GM12873 (cell line): ENCODE data around the gene SPNS2.

ENCODE experiments used
- TF ChIP-seq, protein P1 (sequence below): IDR thresholded peaks from 2 replicates; pipeline ENCODE4 v1.5.1; 2012; ENCODE audit warnings: low read depth, mild to moderate bottlenecking, moderate library complexity, low read length, control low read depth; ENCODE audit not compliant: insufficient read depth; ENCODE audit errors: missing control alignments

The SPNS2 gene

DNA sequence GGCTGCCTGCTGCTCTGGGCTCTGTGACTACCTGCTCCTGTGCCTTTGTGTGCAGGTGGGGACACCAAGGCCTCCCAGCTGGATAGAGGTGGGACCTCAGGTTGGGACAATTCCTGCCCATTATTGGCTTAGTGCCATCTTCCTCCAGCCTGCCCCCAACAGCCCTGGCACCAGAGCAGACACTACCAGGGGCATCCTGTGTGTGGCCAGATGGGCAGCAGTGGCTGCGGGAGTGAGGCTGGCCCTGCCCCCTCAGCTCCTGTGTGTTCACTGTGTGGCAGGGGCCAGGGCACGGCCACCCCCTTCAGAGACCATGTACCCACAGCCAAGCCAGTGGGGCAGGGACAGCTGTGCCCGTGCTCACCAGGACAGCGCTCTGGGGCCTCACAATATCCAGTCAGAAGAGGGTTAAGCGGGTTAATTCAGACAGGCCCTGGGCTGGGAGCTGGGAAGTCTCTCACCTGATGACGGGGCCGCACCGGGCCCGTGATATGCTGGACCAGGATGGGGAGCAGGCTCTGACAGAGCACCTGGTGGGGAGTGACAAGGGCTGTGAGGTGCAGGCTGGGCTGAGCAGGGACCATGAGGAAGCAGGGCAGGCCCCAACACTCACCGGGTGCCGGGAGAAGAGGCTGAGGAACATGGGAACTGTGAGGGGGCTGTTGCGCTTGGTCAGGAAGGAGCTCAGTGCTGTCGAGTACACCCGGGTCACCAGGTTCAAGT is 43.5 kb downstream of the SPNS2 start:
- TF ChIP-seq, protein P1, sequence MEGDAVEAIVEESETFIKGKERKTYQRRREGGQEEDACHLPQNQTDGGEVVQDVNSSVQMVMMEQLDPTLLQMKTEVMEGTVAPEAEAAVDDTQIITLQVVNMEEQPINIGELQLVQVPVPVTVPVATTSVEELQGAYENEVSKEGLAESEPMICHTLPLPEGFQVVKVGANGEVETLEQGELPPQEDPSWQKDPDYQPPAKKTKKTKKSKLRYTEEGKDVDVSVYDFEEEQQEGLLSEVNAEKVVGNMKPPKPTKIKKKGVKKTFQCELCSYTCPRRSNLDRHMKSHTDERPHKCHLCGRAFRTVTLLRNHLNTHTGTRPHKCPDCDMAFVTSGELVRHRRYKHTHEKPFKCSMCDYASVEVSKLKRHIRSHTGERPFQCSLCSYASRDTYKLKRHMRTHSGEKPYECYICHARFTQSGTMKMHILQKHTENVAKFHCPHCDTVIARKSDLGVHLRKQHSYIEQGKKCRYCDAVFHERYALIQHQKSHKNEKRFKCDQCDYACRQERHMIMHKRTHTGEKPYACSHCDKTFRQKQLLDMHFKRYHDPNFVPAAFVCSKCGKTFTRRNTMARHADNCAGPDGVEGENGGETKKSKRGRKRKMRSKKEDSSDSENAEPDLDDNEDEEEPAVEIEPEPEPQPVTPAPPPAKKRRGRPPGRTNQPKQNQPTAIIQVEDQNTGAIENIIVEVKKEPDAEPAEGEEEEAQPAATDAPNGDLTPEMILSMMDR, result no peak

DNA sequence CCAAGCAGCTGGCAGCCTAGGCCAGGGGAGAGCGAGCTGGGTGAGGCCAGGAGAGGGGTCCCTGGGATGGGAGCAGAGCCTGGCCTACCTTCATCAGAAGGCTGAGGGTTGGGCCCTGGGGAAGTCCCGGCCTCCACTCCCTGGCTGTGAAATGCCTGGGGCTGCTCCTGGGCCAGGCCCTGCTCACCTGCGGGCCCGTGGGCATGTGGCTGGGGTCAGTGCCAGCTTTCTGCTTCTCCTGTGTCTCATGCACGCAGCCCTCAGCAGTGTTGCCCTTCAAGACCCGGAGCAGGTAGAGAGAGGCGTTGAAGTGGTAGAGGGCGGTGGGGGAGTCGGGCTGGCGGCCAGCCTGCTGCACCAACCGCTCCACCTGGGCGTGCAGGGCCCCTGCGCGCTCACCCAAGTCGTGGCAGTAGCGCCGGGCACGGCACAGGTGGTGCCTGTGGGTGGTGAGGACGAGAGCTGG is 44.1 kb downstream of the SPNS2 start:
- TF ChIP-seq, protein P1, result no peak

DNA sequence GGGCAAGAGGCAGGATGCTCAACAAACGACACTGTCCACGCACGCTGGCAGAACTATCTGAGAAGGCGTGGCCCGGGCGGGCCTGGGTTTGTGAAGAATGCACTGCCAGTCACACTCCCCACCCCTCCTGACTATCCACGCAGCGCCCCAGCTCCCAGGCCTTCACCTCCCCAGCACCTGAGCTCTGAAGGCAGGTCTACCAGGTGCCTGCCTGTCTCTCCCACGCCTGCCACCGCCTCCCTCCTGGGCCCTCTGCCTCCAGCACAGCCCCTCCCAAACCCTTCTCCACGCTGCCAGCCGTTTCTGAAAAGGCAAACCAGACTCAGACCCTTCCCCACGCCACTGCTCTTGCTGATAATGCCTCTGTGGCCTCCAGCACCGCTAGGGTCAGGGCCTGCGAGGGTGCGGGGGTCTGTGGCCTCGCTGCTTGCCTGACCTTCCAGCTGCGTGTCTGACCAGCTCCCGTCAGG is 44.9 kb downstream of the SPNS2 start:
- TF ChIP-seq, protein P1, result no peak

DNA sequence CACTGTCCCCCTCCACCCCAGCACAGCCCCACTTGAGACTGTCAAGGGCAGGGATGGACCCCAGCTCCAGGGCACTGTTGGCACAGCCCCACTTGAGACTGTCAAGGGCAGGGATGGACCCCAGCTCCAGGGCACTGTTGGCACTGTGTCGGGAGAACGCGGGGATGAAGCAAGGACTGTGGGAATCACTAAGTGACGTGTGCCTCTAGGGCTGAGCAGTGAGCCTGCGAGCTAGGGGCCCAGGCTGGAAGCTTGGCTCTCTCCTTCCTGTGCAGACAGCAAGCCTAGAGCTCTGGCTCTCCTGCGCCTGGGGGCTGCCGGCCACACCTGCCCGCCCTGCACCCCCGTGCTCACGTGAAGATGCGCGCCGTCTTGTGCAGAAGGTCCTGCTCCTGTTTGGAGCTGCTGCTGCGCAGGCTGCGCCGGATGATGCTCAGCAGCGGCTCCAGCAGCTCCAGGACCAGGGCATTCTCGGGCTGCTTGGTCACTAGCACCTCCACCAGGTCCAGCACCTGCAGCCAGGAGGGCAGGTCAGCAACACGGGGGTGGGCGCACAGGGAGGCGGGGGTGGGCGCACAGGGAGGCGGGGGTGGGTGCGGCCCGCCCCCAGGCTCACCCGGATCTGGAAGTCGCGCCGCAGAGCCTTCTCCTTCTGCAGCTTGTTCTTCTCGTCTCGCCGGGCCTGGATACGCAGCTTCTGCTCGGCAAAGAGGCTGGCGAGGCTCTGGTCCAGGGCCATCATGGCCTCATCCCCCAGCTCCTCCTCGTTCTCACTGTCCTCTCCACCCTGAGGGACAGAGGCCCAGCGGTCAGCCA is 45.7 kb downstream of the SPNS2 start:
- TF ChIP-seq, protein P1, result no peak

DNA sequence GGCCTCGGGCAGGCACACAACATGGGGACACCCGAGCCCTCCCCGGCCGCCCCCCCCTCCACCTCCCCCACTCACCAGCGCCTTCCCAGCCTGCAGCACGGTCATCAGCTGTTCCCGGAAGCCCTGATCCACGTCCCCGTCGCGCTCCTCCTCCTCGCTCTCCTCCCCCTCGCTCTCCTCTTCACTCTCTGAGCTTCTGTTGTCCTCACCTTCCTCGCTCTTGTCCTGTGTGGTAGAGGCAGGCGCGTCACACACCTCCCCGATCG is 46.2 kb downstream of the SPNS2 start:
- TF ChIP-seq, protein P1, result no peak

DNA sequence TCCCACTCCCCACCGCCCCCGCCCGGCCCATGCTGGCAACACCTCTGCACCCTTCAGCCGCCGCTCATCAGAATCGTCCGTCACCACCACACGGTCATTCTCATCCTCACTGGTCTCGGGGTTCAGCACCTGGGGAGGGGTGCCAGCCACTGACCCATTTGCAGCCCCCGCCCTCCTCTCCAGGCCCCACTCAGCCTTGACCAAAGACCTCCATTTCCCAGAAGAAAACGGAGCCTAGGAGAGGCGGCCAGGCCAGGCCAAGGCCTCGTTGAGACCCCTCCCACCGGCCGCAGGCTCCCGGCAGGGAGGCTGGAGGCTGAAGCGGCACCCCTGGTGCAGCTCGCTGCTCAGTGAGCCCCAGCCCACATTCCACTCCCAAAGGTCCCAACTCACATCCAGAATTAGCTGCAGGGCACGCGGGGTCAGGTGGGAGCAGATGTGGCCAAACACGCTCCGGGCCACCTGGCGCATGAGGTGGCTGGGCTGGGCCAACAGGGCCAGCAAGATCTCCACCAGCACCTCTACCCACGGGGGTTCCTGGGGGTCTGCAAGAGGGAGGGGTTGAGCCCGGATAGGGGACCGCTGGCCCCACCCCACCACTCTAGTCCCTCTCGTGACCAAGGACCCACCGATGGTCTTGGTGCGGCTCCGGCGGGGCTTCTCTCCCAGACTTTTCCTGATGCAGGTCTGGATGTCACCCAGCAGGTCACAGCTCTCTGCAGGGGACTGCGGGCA is 46.7 kb downstream of the SPNS2 start:
- TF ChIP-seq, protein P1, result no peak

DNA sequence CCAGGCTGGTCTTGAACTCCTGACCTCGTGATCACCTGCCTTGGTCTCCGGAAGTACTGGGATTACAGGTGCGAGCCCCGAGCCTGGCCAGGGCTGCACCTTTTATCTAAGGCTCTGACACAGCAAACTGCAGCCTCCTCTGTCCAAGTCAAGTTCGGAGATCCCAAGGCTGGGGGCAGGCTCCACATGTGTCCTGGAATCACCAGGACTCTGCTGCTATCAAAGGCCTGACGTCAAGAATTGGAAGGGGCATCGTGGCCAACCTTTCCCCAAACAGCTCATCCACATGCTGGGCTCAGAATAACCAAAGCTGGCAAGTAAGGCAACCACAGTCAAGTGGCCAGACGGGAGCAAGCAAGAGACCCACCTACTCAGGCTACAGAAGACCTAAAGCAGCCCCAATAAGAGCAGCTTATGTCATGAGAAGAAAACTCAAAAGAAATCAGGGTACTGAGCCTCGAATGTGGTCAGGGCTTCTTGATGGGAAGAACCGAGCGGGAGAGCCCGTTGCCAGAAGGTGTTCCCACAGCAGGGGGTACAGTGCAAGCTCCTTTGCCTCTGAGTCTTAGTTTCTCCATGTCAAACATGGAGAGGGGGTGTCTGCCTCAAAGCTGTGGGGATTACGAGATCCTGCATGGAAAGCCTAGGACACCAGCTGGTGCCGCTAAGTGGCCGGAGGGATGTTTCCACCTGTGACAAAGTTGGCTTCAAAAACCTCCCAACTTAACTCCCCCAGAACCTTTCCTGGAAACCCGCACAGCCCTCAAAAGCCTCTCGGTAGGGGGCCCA is 48.6 kb downstream of the SPNS2 start:
- TF ChIP-seq, protein P1, result no peak
